Bronchial epithelial cell (primary cell): Measurements from ENCODE around the gene STARD8. TPM values are rescaled to one million over a fixed set of nuclear protein-coding genes. Genes with fewer than 3 reads are reported as not detected.

ENCODE experiments used
- DNase-seq: peaks from one replicate; pipeline ENCODE4 v3.0.0-alpha.2; 2010; ENCODE audit warnings: low read depth
- FAIRE-seq: peaks from 2 replicates; lab custom pipeline; 2011; peaks lifted over from hg19 to GRCh38; lab: Jason Lieb, UNC
- H3K27me3 ChIP-seq: 2 replicates; pipeline ENCODE4 v1.5.1; 2011; ENCODE audit warnings: low read length; ENCODE audit not compliant: control insufficient read depth, insufficient read depth
- H3K36me3 ChIP-seq: 2 replicates; pipeline ENCODE4 v1.5.1; 2011; ENCODE audit warnings: low read length; ENCODE audit not compliant: control insufficient read depth, insufficient read depth
- H3K4me3 ChIP-seq: 2 replicates; pipeline ENCODE4 v1.5.1; 2011; ENCODE audit warnings: mild to moderate bottlenecking, low read depth, low read length, control low read depth
- total RNA-seq: library from RNA; depleted of rRNA; stranded (reverse); fragments of >200 nt; gene quantifications from 2 replicates; pipeline ENCODE4 v1.2.1, GENCODE V29; 2014
- TF ChIP-seq, protein P1 (sequence below): IDR thresholded peaks from 2 replicates; pipeline ENCODE4 v1.5.1; 2011; ENCODE audit warnings: mild to moderate bottlenecking, moderate library complexity, low read length, control low read depth, inconsistent platforms; ENCODE audit not compliant: insufficient read depth, severe bottlenecking

STARD8 gene
- total RNA-seq, 1 donor from 2014 or later: not detected

- TF ChIP-seq, protein P1, sequence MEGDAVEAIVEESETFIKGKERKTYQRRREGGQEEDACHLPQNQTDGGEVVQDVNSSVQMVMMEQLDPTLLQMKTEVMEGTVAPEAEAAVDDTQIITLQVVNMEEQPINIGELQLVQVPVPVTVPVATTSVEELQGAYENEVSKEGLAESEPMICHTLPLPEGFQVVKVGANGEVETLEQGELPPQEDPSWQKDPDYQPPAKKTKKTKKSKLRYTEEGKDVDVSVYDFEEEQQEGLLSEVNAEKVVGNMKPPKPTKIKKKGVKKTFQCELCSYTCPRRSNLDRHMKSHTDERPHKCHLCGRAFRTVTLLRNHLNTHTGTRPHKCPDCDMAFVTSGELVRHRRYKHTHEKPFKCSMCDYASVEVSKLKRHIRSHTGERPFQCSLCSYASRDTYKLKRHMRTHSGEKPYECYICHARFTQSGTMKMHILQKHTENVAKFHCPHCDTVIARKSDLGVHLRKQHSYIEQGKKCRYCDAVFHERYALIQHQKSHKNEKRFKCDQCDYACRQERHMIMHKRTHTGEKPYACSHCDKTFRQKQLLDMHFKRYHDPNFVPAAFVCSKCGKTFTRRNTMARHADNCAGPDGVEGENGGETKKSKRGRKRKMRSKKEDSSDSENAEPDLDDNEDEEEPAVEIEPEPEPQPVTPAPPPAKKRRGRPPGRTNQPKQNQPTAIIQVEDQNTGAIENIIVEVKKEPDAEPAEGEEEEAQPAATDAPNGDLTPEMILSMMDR: no peak
- no peak for FAIRE-seq
Observed at GRCh38 chrX:68717196-68717595, 69.7 kb downstream of the STARD8 start.

GRCh38 chrX:68717663-68718442, 70.4 kb downstream of the STARD8 start:
- Histone ChIP-seq H3K36me3 (no peaks in the 10 kb centered on the region), H3K4me3 (no peak overlapping the region), H3K27me3 (no peaks in the 10 kb centered on the region)
- no peak for DNase-seq
- TF ChIP-seq, protein P1: no peak
- no peak for FAIRE-seq

More at GRCh38 chrX:68717196-68717595, 69.7 kb downstream of the STARD8 start:
- H3K27me3 ChIP-seq: no peaks in the 10 kb centered on the region
- no peaks in the 10 kb centered on the region for H3K36me3 ChIP-seq
- H3K4me3 ChIP-seq: no peak overlapping the region
- DNase-seq: no peak

GRCh38 chrX:68718443-68718820, 71.0 kb downstream of the STARD8 start:
- no peak for FAIRE-seq
- no peak for DNase-seq
- no peaks in the 10 kb centered on the region for H3K36me3 ChIP-seq
- TF ChIP-seq, protein P1: no peak
- no peaks in the 10 kb centered on the region for H3K27me3 ChIP-seq
- no peak overlapping the region for H3K4me3 ChIP-seq

- H3K27me3 ChIP-seq: no peaks in the 10 kb centered on the region
- no peak for DNase-seq
Observed at GRCh38 chrX:68719181-68719903, 71.9 kb downstream of the STARD8 start.

GRCh38 chrX:68719904-68720614, 72.6 kb downstream of the STARD8 start:
- no peaks in the 10 kb centered on the region for H3K36me3 ChIP-seq
- DNase-seq (no peak), FAIRE-seq (no peak)
- H3K4me3 ChIP-seq: no peak overlapping the region
- H3K27me3 ChIP-seq: no peaks in the 10 kb centered on the region
- TF ChIP-seq, protein P1: peak; percentile 9

More at GRCh38 chrX:68719181-68719903, 71.9 kb downstream of the STARD8 start:
- no peak overlapping the region for H3K4me3 ChIP-seq
- no peaks in the 10 kb centered on the region for H3K36me3 ChIP-seq
- TF ChIP-seq, protein P1: no peak
- no peak for FAIRE-seq
